A673 (cell line): ENCODE measurements around the gene CNTLN. TPM values are rescaled to one million over a fixed set of nuclear protein-coding genes. Genes with fewer than 3 reads are reported as not detected.

Experiments used
- BruUV-seq: library from RNA; stranded (reverse); fragments of 400-500 nt; replicated peaks from 2 replicates; lab custom pipeline; 2021; lab: Mats Ljungman, UMichigan
- CTCF ChIA-PET: fragments of 300-600 bp; sonication (Branson Sonifier 250); formaldehyde crosslinking; loops from one replicate; lab custom pipeline; 2022; ENCODE audit warnings: antibody characterized with exemption; lab: Charles Lee
- POLR2A ChIA-PET: fragments of 300-600 bp; sonication (Branson Sonifier 250); formaldehyde crosslinking; loops from one replicate; lab custom pipeline; 2022; ENCODE audit warnings: antibody characterized with exemption; ENCODE audit not compliant: low non-redundant PET; lab: Charles Lee
- DNase-seq: peaks from one replicate; pipeline ENCODE4 v3.0.0-alpha.2; 2015; ENCODE audit warnings: low spot score
- H3K27ac ChIP-seq: fragments of 200-600 bp; sonication (generic); 2 replicates; pipeline ENCODE4 v1.5.1; 2016; ENCODE audit warnings: mixed run types, low read depth, mild to moderate bottlenecking, mixed read lengths, antibody characterized with exemption, low read length; ENCODE audit not compliant: poor library complexity, severe bottlenecking
- H3K27me3 ChIP-seq: fragments of 200-600 bp; sonication (generic); replicated peaks from 2 replicates; pipeline ENCODE4 v1.6.1; 2017; ENCODE audit warnings: mixed run types, low read depth, mild to moderate bottlenecking, mixed read lengths, antibody characterized with exemption, low read length; ENCODE audit not compliant: insufficient read depth, poor library complexity
- H3K36me3 ChIP-seq: fragments of 200-600 bp; sonication (generic); 2 replicates; pipeline ENCODE4 v1.6.1; 2016; ENCODE audit warnings: mixed run types, mild to moderate bottlenecking, mixed read lengths, antibody characterized with exemption, low read length; ENCODE audit not compliant: insufficient read depth, poor library complexity, severe bottlenecking
- H3K4me1 ChIP-seq: fragments of 200-600 bp; sonication (generic); 2 replicates; pipeline ENCODE4 v1.6.1; 2017; ENCODE audit warnings: mixed run types, mild to moderate bottlenecking, mixed read lengths, antibody characterized with exemption, low read length; ENCODE audit not compliant: insufficient read depth, poor library complexity, severe bottlenecking
- H3K4me3 ChIP-seq: fragments of 200-600 bp; sonication (generic); 2 replicates; pipeline ENCODE4 v1.5.1; 2016; ENCODE audit warnings: low read depth, mixed run types, mild to moderate bottlenecking, mixed read lengths, low read length; ENCODE audit not compliant: poor library complexity, severe bottlenecking
- H3K9me3 ChIP-seq: fragments of 200-600 bp; sonication (generic); 2 replicates; pipeline ENCODE4 v1.6.1; 2016; ENCODE audit warnings: mixed run types, low read depth, mild to moderate bottlenecking, mixed read lengths, antibody characterized with exemption, low read length; ENCODE audit not compliant: poor library complexity, severe bottlenecking
- EZH2 ChIP-seq: fragments of 200-600 bp; sonication (generic); IDR thresholded peaks from 2 replicates; pipeline ENCODE4 v1.6.1; 2017; ENCODE audit warnings: borderline replicate concordance, low read depth, mild to moderate bottlenecking, mixed read lengths, antibody characterized with exemption, low read length; ENCODE audit not compliant: poor library complexity, severe bottlenecking
- intact Hi-C: fragments of 100-400 bp; cut with micrococcal nuclease; formaldehyde crosslinking; loops from one replicate; pipeline ENCODE4 v1.10.0; 2022; ENCODE audit not compliant: unreplicated experiment
- total RNA-seq: library from RNA; stranded (reverse); gene quantifications from 2 replicates; pipeline ENCODE4 v1.2.3, GENCODE V29; 2021
- TF ChIP-seq, protein P1 (sequence below): fragments of 300-800, 200-600 bp; sonication (generic); conservative IDR thresholded peaks from 2 replicates; pipeline ENCODE4 v1.5.1; 2017; ENCODE audit warnings: low read depth, mild to moderate bottlenecking, antibody characterized with exemption, low read length, moderate library complexity, mixed read lengths

Gene CNTLN
- total RNA-seq, 1 experiment from 2014 or later: 6.6 TPM

DNA sequence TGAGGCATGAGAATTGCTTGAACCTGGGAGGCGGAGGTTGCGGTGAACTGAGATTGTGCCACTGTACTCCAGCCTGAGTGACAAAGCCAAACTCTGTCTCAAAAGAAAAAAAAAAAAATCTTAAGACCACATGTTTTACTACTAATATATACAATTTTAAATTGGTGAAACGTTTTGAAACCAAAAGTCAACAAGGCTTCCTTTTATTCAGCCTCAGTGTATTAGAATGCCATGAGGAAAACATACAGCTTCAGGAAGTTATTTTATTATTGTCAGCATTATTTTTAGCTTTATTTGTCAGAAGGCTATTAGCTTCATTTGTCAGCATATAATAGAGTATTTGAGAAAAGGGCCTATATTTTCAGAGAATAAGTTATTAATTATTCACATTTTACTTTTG, 280.1 kb downstream of the CNTLN start:
- TF ChIP-seq, protein P1, sequence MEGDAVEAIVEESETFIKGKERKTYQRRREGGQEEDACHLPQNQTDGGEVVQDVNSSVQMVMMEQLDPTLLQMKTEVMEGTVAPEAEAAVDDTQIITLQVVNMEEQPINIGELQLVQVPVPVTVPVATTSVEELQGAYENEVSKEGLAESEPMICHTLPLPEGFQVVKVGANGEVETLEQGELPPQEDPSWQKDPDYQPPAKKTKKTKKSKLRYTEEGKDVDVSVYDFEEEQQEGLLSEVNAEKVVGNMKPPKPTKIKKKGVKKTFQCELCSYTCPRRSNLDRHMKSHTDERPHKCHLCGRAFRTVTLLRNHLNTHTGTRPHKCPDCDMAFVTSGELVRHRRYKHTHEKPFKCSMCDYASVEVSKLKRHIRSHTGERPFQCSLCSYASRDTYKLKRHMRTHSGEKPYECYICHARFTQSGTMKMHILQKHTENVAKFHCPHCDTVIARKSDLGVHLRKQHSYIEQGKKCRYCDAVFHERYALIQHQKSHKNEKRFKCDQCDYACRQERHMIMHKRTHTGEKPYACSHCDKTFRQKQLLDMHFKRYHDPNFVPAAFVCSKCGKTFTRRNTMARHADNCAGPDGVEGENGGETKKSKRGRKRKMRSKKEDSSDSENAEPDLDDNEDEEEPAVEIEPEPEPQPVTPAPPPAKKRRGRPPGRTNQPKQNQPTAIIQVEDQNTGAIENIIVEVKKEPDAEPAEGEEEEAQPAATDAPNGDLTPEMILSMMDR: no peak
- TF ChIP-seq EZH2: no peak
- Histone ChIP-seq H3K4me1 (no peaks in the 10 kb centered on the region), H3K36me3 (no peaks in the 10 kb centered on the region), H3K27me3 (no peaks in the 10 kb centered on the region), H3K27ac (no peak overlapping the region), H3K9me3 (no peaks in the 10 kb centered on the region), H3K4me3 (no peak overlapping the region)
- no TSS peak for BruUV-seq
- POLR2A ChIA-PET: no interaction called here
- DNase-seq: no peak
- CTCF ChIA-PET: no interaction called here
- intact Hi-C loops: no loop called here

GRCh38 chr9:17422994-17423680, 288.3 kb downstream of the CNTLN start:
- Histone ChIP-seq H3K27ac (no peak overlapping the region), H3K36me3 (no peaks in the 10 kb centered on the region), H3K4me1 (no peaks in the 10 kb centered on the region), H3K27me3 (no peaks in the 10 kb centered on the region), H3K4me3 (no peak overlapping the region), H3K9me3 (no peaks in the 10 kb centered on the region)
- BruUV-seq: no TSS peak
- POLR2A ChIA-PET: no interaction called here
- TF ChIP-seq, protein P1: no peak
- TF ChIP-seq EZH2: no peak
- CTCF ChIA-PET: no interaction called here
- no peak for DNase-seq
- intact Hi-C loops: no loop called here

GRCh38 chr9:17423681-17424011, 288.8 kb downstream of the CNTLN start:
- Histone ChIP-seq H3K4me1 (no peaks in the 10 kb centered on the region), H3K27ac (no peak overlapping the region), H3K36me3 (no peaks in the 10 kb centered on the region), H3K4me3 (no peak overlapping the region), H3K9me3 (no peaks in the 10 kb centered on the region), H3K27me3 (no peaks in the 10 kb centered on the region)
- POLR2A ChIA-PET: no interaction called here
- DNase-seq: no peak
- intact Hi-C loops: no loop called here
- no TSS peak for BruUV-seq
- CTCF ChIA-PET: no interaction called here
- TF ChIP-seq EZH2: no peak
- TF ChIP-seq, protein P1: no peak
